ENCODE data around the gene MLYCD.
"Not testable (repeated sequence)": the region's sequence is repeated elsewhere in the genome, so short reads cannot be mapped to it uniquely, and the experiment has no call there.

MLYCD gene

DNA sequence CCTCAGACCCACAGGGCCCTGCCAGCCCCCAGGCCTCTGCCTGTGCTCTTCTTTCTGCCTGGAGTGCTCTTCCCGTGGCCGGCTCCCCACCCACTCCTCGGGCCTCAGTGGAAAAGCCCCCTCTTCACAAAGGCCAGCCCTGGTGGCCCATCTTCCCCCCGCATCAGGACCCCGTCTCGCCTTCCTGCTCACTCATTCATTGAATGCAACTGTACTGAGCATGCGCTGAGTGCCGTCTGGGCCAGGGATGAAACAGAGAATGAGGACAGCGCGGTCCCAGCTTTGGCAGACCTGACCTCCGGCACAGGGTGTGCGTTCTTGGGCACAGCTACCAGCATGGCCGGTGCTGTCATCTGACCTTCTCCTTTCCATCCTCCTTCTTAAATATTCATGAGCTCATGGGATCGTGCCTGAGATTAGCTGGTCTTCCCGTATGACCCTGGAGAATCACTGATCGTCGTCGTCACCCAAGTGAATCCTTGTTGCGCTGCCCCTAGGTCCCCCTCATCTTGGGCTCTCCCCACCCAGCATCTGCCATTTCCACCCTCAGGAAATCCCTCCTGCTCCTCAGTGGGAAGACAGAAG is 37.8 kb downstream of the MLYCD start:
- intact Hi-C loops (cut with DNase I), result no loop called here
- DNase-seq, result no peak

DNA sequence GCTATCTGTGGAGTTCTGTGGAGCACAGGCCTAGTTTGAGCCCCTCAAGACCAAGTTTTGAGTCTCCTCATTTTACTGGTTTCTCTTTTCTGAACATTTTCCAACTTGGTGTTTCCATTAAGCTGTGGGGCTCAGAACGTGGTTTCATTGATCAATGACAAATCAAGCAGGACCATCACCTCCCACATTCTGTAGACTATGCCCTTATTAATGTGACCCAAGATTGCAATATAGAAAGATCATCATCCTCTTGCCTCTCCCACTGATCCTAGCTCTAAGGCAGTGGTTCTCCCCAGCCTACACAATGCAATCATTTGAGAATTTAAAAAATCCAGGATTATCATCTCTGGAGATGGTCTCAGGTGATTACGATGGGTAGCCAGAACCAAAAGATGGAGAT is 38.4 kb downstream of the MLYCD start:
- no peak for DNase-seq
- intact Hi-C loops (cut with DNase I), result no loop called here

DNA sequence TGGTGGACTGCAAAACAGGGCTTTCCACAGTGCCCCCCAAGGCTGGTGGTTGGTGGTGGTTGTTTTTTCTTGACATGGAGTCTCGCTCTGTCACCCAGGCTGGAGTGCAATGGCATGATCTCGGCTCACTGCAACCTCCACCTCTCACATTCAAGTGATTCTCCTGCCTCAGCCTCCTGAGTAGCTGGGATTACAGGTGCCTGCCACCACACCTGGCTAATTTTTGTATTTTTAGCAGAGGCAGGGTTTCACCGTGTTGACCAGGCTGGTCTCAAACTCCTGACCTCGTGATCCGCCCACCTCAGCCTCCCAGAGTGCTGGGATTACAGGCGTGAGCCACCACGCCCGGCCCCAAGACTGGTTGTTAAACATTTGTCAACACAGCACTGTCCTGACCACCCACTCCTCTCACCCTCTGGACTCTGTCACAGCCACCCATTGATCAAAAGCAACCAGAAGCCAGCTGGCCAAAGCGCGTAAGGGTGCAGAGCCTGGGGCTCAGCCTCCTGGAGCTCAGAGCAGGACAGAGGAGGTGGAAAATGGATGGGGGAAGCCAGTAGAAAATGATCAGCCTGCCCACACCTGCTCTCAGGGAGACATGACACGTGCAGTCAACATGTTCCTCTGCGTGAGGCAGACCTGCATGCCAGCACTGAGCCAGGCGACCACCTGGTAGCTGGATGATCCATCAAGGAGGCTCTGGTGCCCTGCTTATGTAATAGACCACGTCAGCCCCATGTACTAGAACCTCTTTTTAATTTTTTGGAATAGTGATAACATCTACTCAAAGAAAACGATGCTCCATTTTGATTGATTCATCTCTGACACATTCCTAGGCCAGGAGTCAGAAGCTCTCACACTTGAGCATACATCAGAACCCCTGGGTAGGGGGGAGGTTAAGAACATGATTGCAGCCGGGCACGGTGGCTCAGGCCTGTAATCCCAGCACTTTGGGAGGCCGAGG is 39.3 kb downstream of the MLYCD start:
- intact Hi-C loops (cut with DNase I), result no loop called here
- no peak for DNase-seq

DNA sequence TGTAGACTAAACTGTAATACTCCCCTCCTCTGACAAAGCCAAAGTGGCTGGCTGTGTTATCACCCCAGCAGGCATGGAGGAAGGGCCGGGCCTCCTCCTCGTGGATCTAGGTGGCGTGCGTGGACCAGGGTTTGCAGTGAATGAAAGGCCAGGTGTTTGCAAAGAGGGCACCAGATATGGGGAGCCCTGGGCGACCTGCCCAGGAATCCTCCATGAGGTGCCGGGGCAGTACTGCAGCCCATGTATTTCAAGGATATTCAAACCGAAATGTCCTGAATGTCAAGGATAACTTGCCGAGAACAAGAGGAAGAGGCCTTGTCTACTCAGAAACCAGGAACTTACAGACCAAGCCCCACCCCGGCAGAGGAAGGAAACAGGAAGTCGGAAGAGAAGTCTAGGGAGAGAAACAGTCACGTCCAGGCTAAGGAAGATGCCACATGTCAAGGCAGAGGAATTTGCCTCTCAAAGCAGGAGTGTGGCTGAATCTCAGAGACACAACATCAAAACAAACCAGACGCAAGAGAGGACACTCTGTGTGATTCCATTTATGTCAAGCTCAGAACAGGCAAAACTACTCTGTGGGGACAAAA is 40.4 kb downstream of the MLYCD start:
- intact Hi-C loops (cut with DNase I), result no loop called here
- no peak for DNase-seq

DNA sequence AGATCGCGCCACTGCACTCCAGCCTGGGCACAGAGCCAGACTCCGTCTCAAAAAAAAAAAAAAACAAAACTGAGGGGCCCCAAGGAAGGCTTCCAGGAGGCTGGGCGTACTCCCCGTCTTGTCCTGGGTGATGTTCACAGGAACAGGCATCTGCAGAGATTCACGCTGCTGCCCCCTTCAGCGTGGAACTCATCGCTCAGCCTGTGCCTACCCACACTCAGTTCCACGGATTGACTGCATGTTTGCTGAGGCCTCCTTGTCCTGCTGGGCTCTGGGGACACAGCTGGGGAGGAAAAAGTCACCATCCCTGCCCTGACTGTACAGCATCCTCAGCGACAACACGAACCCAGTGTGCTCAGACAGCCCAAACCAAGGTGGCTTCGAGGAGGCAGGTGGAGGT is 41.2 kb downstream of the MLYCD start:
- intact Hi-C loops (cut with DNase I), result no loop called here
- no peak for DNase-seq

DNA sequence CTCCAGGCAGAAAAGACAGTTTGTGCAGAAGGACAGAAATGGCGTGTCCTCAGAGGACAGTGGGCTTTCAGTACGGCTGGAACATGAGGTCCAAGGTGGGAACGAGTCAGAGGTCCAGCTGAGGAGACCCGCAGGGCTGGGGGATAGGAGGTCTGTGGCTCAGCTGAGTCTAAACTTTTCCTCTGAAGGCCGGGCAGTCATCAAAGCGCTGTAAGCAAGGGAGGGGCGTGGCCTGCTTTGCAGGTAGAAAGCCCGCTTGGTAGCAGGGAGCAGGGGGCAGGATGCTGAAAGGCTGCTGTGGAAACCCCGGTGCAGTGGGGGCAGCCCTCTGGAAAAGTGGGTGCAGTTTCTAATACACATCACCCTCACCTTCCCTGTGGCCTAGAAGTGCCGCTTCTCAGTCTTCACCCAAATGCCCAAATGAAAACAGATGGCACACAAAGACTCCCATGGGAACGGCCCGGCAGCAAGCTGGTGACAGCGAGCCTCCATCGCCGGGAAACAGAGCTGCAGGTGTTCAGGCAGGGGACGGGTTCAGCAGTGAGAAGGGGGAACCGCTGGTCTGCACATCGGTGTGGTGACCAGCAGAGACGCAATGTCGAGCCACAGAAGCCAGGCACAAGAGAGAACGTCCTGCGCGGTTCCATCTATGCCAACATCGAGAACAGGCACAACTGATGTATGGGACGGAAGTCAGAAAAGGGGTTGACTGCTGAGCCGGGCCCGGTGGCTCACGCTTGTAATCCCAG is 41.9 kb downstream of the MLYCD start:
- no peak for DNase-seq
- intact Hi-C loops (cut with DNase I), result no loop called here

DNA sequence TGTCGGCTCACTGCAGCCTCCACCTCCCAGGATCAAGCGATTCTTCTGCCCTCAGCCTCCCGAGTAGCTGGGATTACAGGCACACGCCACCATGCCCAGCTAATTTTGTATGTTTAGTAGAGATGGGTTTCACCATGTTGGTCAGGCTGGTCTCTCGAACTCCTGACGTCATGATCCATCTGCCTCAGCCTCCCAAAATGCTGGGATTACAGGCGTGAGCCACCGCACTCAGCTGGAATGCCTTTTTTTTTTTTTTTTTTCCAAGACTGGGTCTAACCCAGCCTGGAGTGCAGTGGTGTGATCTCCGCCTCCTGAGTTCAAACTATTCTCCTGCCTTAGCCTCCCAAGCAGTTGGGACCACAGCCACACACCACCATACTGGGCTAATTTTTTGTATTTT is 42.6 kb downstream of the MLYCD start:
- DNase-seq; intact Hi-C loops (cut with DNase I): not testable (repeated sequence)

DNA sequence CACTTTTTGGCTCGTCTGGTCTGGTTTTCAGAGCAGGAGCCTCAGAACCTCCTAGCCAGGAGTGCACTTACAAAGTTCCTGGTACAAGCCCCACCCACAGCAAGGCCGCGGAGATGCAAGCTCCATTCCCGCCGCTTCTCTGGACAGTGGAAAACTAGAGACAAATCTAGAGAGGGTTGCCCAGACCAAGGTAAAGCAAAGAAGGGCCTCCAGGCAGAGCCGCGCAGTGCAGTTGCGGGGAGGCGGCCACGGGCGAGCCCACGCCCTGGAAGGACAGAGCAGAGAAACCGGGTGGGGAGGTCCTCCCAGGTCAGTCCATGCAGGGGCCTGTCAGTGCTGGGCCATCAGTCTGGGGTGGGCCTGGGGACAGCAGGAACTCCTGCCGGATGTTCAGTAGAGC is 43.2 kb downstream of the MLYCD start:
- DNase-seq, result no peak
- intact Hi-C loops (cut with DNase I), result no loop called here

DNA sequence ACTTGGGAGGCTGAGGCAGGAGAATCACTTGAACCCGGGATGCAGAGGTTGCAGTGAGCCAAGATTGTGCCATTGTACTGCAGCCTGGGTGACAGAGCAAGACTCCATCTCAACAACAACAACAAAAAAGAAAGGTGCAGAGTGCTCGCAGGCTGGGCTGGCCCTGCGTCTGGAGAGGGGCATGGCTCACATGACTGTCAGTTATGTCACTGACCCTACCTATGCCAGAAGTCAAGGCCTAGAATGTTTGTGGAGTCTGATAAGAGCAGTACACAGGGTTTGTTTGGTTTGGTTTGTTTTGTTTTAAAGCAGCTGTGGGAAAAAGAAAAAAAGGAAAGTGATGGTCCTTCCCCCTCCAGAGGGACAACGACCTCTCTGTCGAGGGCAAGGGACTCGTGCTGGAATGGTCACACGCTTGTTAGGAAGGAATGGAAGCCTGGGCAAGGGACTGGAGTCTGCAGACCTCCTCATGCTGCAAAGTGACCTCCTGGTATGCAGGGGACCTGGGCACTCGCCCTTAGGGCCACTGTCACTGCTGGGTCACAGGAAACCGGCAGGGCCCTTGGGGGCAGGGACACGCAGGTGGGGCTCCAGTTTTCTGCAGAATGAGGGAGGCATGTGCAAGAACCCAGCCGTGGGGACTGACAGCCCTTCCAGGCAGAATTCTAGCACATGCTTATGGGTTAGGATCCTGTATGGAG is 44.0 kb downstream of the MLYCD start:
- DNase-seq, result no peak
- intact Hi-C loops (cut with DNase I), result no loop called here

DNA sequence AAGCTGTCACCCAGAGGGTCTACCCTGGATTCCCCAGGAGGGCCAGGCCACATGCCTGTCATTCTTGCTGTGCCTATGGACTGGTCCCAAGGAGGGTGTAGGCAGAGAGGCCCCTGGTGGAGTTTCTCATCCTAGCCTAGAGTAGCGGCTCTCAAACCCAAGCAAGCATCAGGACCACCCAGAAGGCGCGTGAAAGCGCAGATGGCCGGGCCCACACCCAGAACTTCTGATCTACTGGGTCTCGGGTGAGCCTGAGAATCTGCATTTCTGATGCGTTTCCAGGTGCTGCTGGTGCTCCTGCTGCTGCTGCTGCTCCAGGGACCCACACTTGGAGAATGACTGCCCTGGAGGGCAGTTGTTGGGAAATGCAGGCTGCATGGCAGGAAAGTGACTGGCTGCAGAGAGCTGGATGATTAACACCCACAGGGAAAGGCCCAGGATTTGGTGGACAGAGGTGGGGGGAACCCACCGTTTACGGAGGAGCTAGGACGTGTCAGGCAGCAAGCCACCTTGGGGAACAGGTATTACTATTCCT is 44.7 kb downstream of the MLYCD start:
- intact Hi-C loops (cut with DNase I), result no loop called here
- DNase-seq, result no peak

DNA sequence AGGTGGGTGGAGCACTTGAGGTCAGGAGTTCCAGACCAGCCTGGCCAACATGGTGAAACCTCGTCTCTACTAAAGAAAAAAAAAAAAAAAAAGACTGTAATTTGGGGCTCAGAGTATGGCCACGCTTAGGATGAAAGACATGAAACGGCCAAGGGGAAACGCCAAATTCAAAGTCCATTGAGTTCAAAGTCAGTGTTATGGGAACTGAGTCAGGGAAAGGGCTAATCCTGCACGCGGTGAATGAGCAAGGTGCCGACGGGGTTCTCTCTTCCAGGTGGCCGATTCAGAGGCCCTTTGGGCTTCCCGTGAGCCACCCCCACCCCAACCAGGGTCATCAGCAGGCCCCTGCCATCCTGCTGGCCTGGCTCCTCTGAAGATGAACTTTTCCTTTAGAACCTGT is 46.7 kb downstream of the MLYCD start:
- intact Hi-C loops (cut with DNase I), result no loop called here
- no peak for DNase-seq

DNA sequence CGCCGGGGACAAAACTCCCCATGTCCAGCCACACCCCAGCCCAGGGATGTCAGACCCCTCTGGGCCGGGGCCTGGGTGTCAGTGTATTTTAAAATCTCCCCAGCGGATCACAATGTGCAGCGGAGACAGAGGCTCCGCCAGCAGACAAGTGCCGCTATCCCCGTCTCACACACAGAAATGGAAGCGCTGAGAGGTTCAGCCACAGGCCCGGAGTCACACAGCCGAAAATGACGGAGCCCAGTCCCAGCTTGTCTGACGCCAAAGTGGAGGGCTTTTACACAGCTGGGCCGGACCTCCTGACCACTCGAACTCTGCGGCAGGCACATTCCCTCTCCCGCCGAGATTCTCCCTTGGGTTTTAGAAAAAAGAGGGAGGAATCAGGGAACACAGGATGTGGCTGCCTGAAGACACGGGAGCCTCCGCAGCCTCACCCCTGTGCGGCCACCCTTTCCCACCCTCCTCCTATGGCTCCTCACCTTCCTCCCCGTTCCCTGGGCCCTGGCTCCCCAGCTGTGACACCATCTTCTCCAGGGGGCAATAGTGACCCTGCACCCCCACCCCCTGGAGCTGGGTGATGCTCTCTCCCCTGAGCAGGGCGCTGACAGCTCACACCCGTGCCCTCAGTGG is 47.4 kb downstream of the MLYCD start:
- DNase-seq, result no peak
- intact Hi-C loops (cut with DNase I), result no loop called here

DNA sequence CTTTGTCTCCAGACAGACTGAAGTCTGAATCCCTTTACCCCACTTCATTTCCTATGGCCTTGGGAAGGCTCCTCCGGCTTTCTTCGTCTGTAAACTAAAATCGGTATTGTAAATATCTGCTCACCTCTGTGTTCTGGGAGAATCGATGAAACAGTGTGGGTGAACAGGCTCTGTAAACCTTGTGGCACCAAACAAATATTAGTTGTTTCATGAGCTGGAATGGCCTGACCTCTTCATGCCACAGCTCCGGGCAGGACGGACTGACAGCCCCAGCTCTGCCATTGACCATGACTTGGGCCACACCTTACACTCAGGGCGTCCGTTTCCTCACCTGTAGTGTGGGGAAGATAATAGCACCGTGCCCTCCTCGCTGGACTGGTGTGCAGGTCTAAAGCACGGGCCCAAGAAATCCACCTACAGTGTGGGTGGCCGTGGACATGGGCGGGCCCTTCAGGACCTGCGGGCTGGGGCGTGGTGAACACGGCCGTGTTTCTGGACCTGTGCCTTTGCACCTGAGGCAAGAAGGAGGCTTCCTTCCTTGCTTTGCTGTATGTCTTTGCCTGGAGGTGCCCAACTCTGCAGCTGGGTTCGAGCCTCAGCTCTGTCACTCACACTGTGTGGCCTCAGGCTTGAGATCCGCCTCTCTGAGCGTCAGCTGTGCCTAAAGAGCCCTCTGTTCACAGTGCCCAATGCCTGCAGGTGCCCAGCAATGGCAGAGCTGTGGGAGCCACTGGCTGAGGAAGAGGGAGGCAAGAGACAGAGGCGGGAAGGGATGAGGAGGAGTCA is 48.1 kb downstream of the MLYCD start:
- intact Hi-C loops (cut with DNase I), result no loop called here
- no peak for DNase-seq

DNA sequence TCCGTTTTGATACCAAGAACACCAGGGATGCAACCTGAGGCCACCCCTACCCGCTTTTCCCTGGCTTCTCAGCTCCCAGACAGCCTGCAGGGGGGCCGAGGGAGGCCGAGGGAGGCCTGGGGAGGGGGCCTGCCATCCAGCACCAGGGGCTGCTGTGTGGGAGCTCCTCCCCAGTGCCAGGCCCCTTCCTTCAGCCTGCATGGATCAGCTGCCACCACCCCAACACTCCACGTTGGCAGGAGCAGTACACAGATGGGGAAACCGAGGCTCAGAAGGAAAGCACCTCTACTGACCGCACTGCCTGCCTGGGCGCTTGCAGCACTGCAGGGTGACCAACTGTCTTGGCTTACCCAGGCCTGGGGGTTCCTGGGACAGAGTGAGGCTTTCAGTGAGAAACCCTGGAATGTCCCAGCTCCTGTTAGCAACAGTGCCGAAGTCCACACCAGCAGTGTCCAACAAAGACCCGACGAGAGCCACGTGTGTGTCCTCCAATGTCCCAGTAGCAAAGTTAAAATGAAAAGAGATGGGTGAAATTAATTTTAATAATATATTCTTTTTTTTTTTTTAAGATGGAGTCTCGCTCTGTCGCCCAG is 48.8 kb downstream of the MLYCD start:
- no peak for DNase-seq
- intact Hi-C loops (cut with DNase I), result no loop called here

DNA sequence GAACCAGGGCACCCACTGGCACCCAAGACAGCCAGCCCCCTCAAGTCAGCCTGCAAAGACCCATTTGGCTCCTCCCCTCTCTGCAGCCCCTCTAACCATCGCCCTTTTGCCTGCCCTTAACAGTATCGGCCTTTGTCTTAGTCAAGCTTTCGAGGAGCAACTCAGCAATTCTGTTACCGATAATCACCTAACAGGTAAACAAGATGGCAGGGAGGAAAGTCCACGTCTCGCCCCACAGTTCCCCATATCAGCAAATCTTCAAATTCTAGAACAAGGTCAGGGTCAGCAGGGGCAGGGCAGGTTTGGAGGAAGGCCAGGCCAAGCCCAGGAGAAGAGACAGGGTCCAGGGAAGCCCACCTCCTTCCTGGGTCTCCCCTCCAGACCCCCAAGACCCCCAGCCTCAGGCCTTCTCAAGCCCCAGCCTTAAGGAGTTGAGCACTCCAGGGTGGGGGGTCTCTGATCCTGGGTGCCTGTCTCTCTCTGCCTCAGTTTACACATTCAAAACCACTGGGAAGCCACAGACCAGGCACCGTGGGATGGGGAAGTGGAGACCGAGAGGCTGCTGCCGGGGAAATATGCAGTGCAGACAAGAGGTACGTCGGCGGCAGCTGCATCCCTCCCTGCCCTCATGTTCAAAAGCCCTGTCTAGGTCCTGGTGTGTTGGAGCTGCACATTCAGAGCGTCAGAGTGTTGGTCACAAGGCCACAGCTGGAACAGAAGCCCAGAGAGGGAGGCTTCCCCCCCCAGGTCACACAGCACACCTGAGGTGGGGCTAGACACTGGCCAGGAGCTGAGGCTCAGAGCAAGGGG is 50.2 kb downstream of the MLYCD start:
- no peak for DNase-seq
- intact Hi-C loops (cut with DNase I), result no loop called here

DNA sequence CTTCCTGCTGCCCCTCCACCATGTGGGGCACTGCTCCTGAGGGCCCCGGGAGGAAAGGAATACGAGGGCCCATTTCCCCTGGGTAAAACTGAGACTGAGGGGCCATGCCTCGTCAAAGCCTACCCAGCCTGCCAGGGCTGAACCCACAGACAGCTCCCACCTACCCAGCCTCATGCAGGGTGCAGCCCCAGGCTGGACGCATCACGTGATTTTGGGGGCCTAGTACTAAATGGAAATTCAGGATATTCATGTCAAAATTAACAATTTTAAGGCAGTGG is 50.7 kb downstream of the MLYCD start:
- intact Hi-C loops (cut with DNase I), result no loop called here
- no peak for DNase-seq
